Smooth muscle cell (in vitro differentiated cells): Measurements from ENCODE around the gene HYAL1. TPM values are rescaled to one million over a fixed set of nuclear protein-coding genes. Genes with fewer than 3 reads are reported as not detected.
A peak's percentile ranks its signal among the peaks of the same experiment; 100 is the strongest.

Experiments used
- DNase-seq: peaks from one replicate; lab custom pipeline; 2025; ENCODE audit not compliant: unreplicated experiment; lab: John Stamatoyannopoulos, UW
- H2AFZ ChIP-seq: fragments of 200-600 bp; sonication (generic); 2 replicates; pipeline ENCODE4 v1.6.0; 2016; ENCODE audit warnings: antibody characterized with exemption, low read depth, mild to moderate bottlenecking
- H3F3A ChIP-seq: fragments of 200-600 bp; sonication (generic); 2 replicates; pipeline ENCODE4 v1.6.0; 2017; ENCODE audit warnings: antibody characterized with exemption, low read depth
- H3K27ac ChIP-seq: fragments of 200-600 bp; sonication (generic); 2 replicates; pipeline ENCODE4 v1.5.1; 2016; ENCODE audit warnings: low read depth, mild to moderate bottlenecking
- H3K27me3 ChIP-seq: fragments of 200-600 bp; sonication (generic); 2 replicates; pipeline ENCODE4 v1.6.1; 2016; ENCODE audit warnings: low read depth, mild to moderate bottlenecking
- H3K36me3 ChIP-seq: fragments of 200-600 bp; sonication (generic); 2 replicates; pipeline ENCODE4 v1.5.1; 2016; ENCODE audit warnings: low read depth
- H3K4me1 ChIP-seq: fragments of 200-600 bp; sonication (generic); 2 replicates; pipeline ENCODE4 v1.5.1; 2016; ENCODE audit warnings: low read depth
- H3K4me2 ChIP-seq: fragments of 200-600 bp; sonication (generic); 2 replicates; pipeline ENCODE4 v1.6.0; 2016; ENCODE audit warnings: mild to moderate bottlenecking
- H3K4me3 ChIP-seq: fragments of 200-600 bp; sonication (generic); 2 replicates; pipeline ENCODE4 v1.5.1; 2016; ENCODE audit warnings: mild to moderate bottlenecking
- H3K79me2 ChIP-seq: fragments of 200-600 bp; sonication (generic); 2 replicates; pipeline ENCODE4 v1.6.0; 2016; ENCODE audit warnings: low read depth, mild to moderate bottlenecking
- H3K9ac ChIP-seq: fragments of 200-600 bp; sonication (generic); 2 replicates; pipeline ENCODE4 v1.6.0; 2016; ENCODE audit warnings: low read depth
- H3K9me3 ChIP-seq: fragments of 200-600 bp; sonication (generic); replicated peaks from 2 replicates; pipeline ENCODE4 v1.5.1; 2016; ENCODE audit warnings: low read depth
- H4K20me1 ChIP-seq: fragments of 200-600 bp; sonication (generic); 2 replicates; pipeline ENCODE4 v1.6.0; 2016; ENCODE audit warnings: low read depth
- WGBS: methylation state at CpG from one replicate; pipeline ENCODE4 v1.1.7; 2016; ENCODE audit warnings: low lambda C conversion rate; 5-methylcytosine and 5-hydroxymethylcytosine counted together
- polyA plus RNA-seq: library from polyadenylated mRNA; unstranded; fragments of >200 nt; fragmentation: Nextera tagmentation; extraction: Ambion mirVana; gene quantifications from 2 replicates; pipeline ENCODE4 v1.2.1, GENCODE V29; 2016
- total RNA-seq: library from RNA; depleted of rRNA; stranded (reverse); fragments of >200 nt; gene quantifications from 2 replicates; pipeline ENCODE4 v1.2.3, GENCODE V29; 2014
- TF ChIP-seq, protein P1 (sequence below): fragments of 200-600 bp; sonication (generic); IDR thresholded peaks from 2 replicates; pipeline ENCODE4 v1.5.1; 2017; ENCODE audit warnings: borderline replicate concordance, mild to moderate bottlenecking, antibody characterized with exemption; ENCODE audit not compliant: insufficient read depth, poor library complexity, severe bottlenecking

Gene HYAL1
- total and polyA plus RNA-seq, 2 experiments from 2014 or later: 1.0 TPM; not detected in 1

DNA sequence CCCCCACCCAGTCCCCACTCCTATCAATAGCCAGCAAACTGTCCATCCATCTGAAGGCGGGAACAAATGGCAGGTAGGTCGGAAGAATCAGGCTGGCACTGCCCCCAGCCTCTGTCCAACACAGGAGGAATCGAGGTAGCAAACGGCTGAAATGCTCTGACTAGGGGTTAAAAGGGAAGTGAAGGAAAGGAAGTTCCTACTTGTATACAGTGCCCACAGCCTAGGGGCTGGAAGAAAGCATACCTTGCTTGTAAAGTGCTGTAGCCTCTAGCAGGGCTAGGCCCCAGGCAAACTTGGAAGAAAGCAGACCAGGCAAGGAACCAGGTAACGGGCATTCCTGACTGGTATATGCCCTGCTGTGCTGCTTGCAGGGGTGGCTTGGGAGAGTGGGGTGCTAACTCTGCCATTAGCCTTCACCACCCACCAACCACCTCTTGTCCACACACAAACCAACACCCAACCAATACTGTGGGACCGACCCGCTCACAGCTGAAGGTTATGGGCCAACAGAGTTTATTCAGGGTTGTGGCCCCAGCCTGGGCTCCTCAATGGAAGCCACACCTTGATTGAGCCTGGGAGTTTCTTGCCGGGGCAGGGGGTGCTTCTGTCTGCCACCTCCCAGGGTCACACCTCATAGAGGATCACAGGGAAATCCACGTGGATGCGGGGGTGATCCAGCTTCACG lies 22.3 kb upstream of the HYAL1 start:
- 96% methylated on average over 11 of the region's 11 CpGs for WGBS
- Histone ChIP-seq H2AFZ (no peak overlapping the region), H3K9me3 (no peaks in the 10 kb centered on the region)

DNA sequence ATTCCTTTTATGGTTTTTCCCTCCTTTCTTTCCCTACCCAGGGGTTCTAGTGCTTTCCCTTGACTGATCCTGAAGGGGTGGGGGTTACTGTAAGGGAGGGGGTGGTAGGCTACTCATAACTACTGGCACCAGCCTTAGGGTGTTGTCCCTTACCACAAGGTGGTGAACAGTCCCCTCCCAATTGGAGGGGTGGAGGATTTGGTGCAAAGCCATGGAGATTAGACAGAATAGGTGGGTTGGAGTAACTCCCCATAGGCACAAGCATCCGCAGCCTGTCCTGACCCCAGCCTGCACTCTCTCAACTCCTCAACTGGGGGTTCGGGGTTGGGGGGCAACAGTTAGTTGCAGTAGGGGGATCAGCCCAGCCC lies 21.7 kb upstream of the HYAL1 start:
- peaks cover 12% of the 10 kb centered on the region for H3F3A ChIP-seq
- no peaks in the 10 kb centered on the region for H3K9me3 ChIP-seq
- H3K4me3 ChIP-seq: no peak overlapping the region
- no peak overlapping the region for H2AFZ ChIP-seq
- peaks cover 23% of the 10 kb centered on the region for H3K4me1 ChIP-seq
- H4K20me1 ChIP-seq: no peaks in the 10 kb centered on the region
- H3K9ac ChIP-seq: no peak overlapping the region
- no peak for DNase-seq
- peaks cover 22% of the 10 kb centered on the region for H3K79me2 ChIP-seq
- no peak overlapping the region for H3K27ac ChIP-seq
- TF ChIP-seq, protein P1, sequence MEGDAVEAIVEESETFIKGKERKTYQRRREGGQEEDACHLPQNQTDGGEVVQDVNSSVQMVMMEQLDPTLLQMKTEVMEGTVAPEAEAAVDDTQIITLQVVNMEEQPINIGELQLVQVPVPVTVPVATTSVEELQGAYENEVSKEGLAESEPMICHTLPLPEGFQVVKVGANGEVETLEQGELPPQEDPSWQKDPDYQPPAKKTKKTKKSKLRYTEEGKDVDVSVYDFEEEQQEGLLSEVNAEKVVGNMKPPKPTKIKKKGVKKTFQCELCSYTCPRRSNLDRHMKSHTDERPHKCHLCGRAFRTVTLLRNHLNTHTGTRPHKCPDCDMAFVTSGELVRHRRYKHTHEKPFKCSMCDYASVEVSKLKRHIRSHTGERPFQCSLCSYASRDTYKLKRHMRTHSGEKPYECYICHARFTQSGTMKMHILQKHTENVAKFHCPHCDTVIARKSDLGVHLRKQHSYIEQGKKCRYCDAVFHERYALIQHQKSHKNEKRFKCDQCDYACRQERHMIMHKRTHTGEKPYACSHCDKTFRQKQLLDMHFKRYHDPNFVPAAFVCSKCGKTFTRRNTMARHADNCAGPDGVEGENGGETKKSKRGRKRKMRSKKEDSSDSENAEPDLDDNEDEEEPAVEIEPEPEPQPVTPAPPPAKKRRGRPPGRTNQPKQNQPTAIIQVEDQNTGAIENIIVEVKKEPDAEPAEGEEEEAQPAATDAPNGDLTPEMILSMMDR: no peak
- no peaks in the 10 kb centered on the region for H3K36me3 ChIP-seq
- WGBS: 93% methylated on average over 2 of the region's 2 CpGs
- H3K27me3 ChIP-seq: no peaks in the 10 kb centered on the region
- H3K4me2 ChIP-seq: no peak overlapping the region

More for the DNA sequence above, 22.3 kb upstream of the HYAL1 start:
- H3K27ac ChIP-seq: no peak overlapping the region
- no peaks in the 10 kb centered on the region for H4K20me1 ChIP-seq
- no peak overlapping the region for H3K4me2 ChIP-seq
- peaks cover 12% of the 10 kb centered on the region for H3F3A ChIP-seq
- H3K27me3 ChIP-seq: no peaks in the 10 kb centered on the region
- H3K4me3 ChIP-seq: no peak overlapping the region
- H3K36me3 ChIP-seq: no peaks in the 10 kb centered on the region
- peaks cover 19% of the 10 kb centered on the region for H3K4me1 ChIP-seq
- TF ChIP-seq, protein P1: no peak
- no peak for DNase-seq
- peaks cover 17% of the 10 kb centered on the region for H3K79me2 ChIP-seq
- no peak overlapping the region for H3K9ac ChIP-seq

DNA sequence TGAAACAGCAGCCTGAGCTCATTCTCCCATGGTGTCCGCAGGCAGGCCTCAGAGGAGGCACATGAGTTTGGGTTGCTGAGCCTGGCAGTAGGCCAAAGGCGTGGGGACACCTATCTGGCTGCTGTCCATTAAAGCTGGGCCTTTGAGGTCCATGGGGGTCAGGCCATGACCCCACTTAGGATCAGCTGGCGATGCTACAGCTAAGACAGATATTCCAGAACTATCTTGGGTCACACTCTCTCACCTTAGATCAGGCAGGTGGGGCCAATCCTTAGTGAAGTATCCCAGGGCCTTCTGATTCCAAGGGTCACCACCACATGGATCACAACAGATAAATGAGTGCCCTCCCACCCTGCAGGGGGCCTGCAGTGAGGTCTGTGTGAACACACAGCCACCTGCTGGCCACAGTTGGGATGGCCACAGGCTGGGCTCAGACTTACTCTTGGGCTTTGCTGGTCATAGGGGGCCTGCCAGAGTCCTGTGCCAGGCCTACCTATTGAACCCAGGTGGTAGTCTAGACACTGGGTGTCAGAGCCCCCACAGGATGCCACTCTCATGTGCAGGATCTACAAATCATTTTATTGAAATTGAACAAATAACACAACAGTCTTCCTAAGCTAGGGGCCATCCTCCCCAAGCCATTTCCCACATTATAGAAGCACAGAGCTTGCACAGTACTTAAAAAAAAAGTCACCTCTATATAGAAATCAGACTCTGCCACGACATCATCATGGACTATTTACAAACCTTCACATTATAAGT lies 21.2 kb upstream of the HYAL1 start:
- Histone ChIP-seq H3K4me2 (no peak overlapping the region), H3F3A (peaks cover 12% of the 10 kb centered on the region), H3K9ac (no peak overlapping the region), H4K20me1 (no peaks in the 10 kb centered on the region), H3K36me3 (no peaks in the 10 kb centered on the region), H3K4me1 (peaks cover 27% of the 10 kb centered on the region), H3K79me2 (peaks cover 27% of the 10 kb centered on the region), H3K27me3 (no peaks in the 10 kb centered on the region), H3K4me3 (no peak overlapping the region), H3K27ac (no peak overlapping the region), H2AFZ (no peak overlapping the region), H3K9me3 (no peaks in the 10 kb centered on the region)
- TF ChIP-seq, protein P1: peak; percentile 81
- 63% methylated on average over 4 of the region's 4 CpGs for WGBS
- no peak for DNase-seq
